GM12878 (cell line): Measurements from ENCODE around the gene POFUT2. TPM values are rescaled to one million over a fixed set of nuclear protein-coding genes. Genes with fewer than 3 reads are reported as not detected.

Source experiments
- ATAC-seq: fragments of 200-7000 bp; cut with Tn5 transposase; 3 replicates; pipeline ENCODE4 v1.9.1; 2020; ENCODE audit warnings: mild to moderate bottlenecking, moderate library complexity
- BruUV-seq: library from RNA; stranded (reverse); fragments of 400-500 nt; replicated peaks from 2 replicates; lab custom pipeline; 2021; lab: Mats Ljungman, UMichigan
- CTCF ChIA-PET: fragments of 300-600 bp; sonication (Branson Sonifier 250); formaldehyde crosslinking; extraction: SDS; loops from one replicate; lab custom pipeline; 2021; ENCODE audit warnings: inconsistent platforms; lab: Yijun Ruan, JAX
- POLR2A ChIA-PET: fragments of 350-600 bp; formaldehyde crosslinking; extraction: SDS; loops from one replicate; lab custom pipeline; 2021; ENCODE audit warnings: inconsistent platforms; lab: Charles Lee
- RAD21 ChIA-PET: fragments of 300-600 bp; sonication (Branson Sonifier 250); formaldehyde crosslinking; loops from one replicate; lab custom pipeline; 2023; ENCODE audit warnings: antibody characterized with exemption; ENCODE audit not compliant: unreplicated experiment; lab: Charles Lee
- SMC1A ChIA-PET: fragments of 300-600 bp; sonication (Branson Sonifier 250); formaldehyde crosslinking; loops from one replicate; lab custom pipeline; 2023; ENCODE audit not compliant: unreplicated experiment, uncharacterized antibody; lab: Charles Lee
- DNase-seq: peaks from one replicate; pipeline ENCODE4 v3.0.0-alpha.2; 2011; ENCODE audit warnings: low read depth, low spot score
- FAIRE-seq: peaks from 3 replicates; lab custom pipeline; 2011; peaks lifted over from hg19 to GRCh38; lab: Jason Lieb, UNC
- H2AFZ ChIP-seq: 2 replicates; pipeline ENCODE4 v1.6.0; 2011; ENCODE audit warnings: low read depth, low read length, control low read depth; ENCODE audit not compliant: control insufficient read depth
- H3K27ac ChIP-seq: 2 replicates; pipeline ENCODE4 v1.5.1; 2011; ENCODE audit warnings: control low read depth; ENCODE audit not compliant: control insufficient read depth, insufficient read depth
- H3K27me3 ChIP-seq, 2 experiments: replicated peaks in 1 of 2; 2 replicates each; pipeline versions ENCODE4 v1.6.0 to v1.6.1; 2011; ENCODE audit warnings: low read length in 1 of 2; ENCODE audit not compliant: control insufficient read depth in 2 of 2, insufficient read depth in 2 of 2
- H3K36me3 ChIP-seq, 2 experiments: 2 replicates each; pipeline ENCODE4 v1.5.1; 2011; ENCODE audit warnings: low read length in 1 of 2; ENCODE audit not compliant: control insufficient read depth in 2 of 2, insufficient read depth in 2 of 2
- H3K4me1 ChIP-seq: 2 replicates; pipeline ENCODE4 v1.6.1; 2011; ENCODE audit warnings: mild to moderate bottlenecking, low read length, moderate library complexity, mixed read lengths; ENCODE audit not compliant: control insufficient read depth, insufficient read depth
- H3K4me2 ChIP-seq: 2 replicates; pipeline ENCODE4 v1.6.0; 2011; ENCODE audit warnings: control low read depth; ENCODE audit not compliant: control insufficient read depth, insufficient read depth
- H3K4me3 ChIP-seq: fragments of 200-600 bp; sonication (generic); 2 replicates; pipeline ENCODE4 v1.5.1; 2016
- H3K79me2 ChIP-seq: 2 replicates; pipeline ENCODE4 v1.6.0; 2011; ENCODE audit warnings: low read length; ENCODE audit not compliant: control insufficient read depth, insufficient read depth
- H3K9ac ChIP-seq: 2 replicates; pipeline ENCODE4 v1.8.0; 2011; ENCODE audit warnings: low read length, control low read depth, mixed read lengths; ENCODE audit not compliant: control insufficient read depth, insufficient read depth
- H3K9me3 ChIP-seq: replicated peaks from 3 replicates; pipeline ENCODE4 v1.5.1; 2011; ENCODE audit warnings: mild to moderate bottlenecking, low read length; ENCODE audit not compliant: control insufficient read depth, insufficient read depth
- H4K20me1 ChIP-seq: 2 replicates; pipeline ENCODE4 v1.6.0; 2011; ENCODE audit not compliant: control insufficient read depth, insufficient read depth
- BHLHE40 ChIP-seq, 2 experiments: fragments of 450-650 bp in 1 of 2; IDR thresholded peaks; 2 replicates each; pipeline ENCODE4 v1.6.1; 2011 to 2017; ENCODE audit warnings: low read depth in 2 of 2, borderline replicate concordance in 1 of 2, improper control_type of control experiment in 1 of 2, low read length in 1 of 2, mild to moderate bottlenecking in 1 of 2
- E2F8 ChIP-seq: fragments of 450-650 bp; IDR thresholded peaks from 2 replicates; pipeline ENCODE4 v1.6.1; 2018; ENCODE audit warnings: mild to moderate bottlenecking, low read depth, moderate library complexity; ENCODE audit not compliant: partially characterized antibody
- IRF3 ChIP-seq: fragments of 450-650 bp; IDR thresholded peaks from 2 replicates; pipeline ENCODE4 v1.6.1; 2014; ENCODE audit warnings: mild to moderate bottlenecking
- MTA2 ChIP-seq: fragments of 450-650 bp; IDR thresholded peaks from 2 replicates; pipeline ENCODE4 v1.6.1; 2016; ENCODE audit warnings: low read depth, mild to moderate bottlenecking, moderate library complexity
- NFYB ChIP-seq: IDR thresholded peaks from 2 replicates; pipeline ENCODE4 v1.6.1; 2011; ENCODE audit warnings: low read depth, mild to moderate bottlenecking, low read length, improper control_type of control experiment, moderate library complexity; ENCODE audit not compliant: insufficient read depth
- PRDM15 ChIP-seq: fragments of 450-650 bp; formaldehyde crosslinking; IDR thresholded peaks from 2 replicates; pipeline ENCODE4 v1.4.0; 2020; ENCODE audit warnings: mild to moderate bottlenecking, moderate library complexity
- SPI1 ChIP-seq: IDR thresholded peaks from 2 replicates; pipeline ENCODE4 v1.6.1; 2011; ENCODE audit warnings: low read depth, mild to moderate bottlenecking, low read length, moderate library complexity, borderline replicate concordance; ENCODE audit not compliant: insufficient read depth
- USF2 ChIP-seq: IDR thresholded peaks from 2 replicates; pipeline ENCODE4 v1.6.1; 2011; ENCODE audit warnings: low read depth, low read length, improper control_type of control experiment, borderline replicate concordance
- ZNF384 ChIP-seq: IDR thresholded peaks from 2 replicates; pipeline ENCODE4 v1.6.1; 2012; ENCODE audit warnings: low read depth, mild to moderate bottlenecking, low read length, improper control_type of control experiment, borderline replicate concordance
- ZNF687 ChIP-seq: fragments of 450-650 bp; IDR thresholded peaks from 2 replicates; pipeline ENCODE4 v1.6.1; 2017; ENCODE audit warnings: mild to moderate bottlenecking, moderate library complexity
- WGBS: methylation state at CpG from one replicate; pipeline ENCODE4 v1.1.6; 2016; ENCODE audit warnings: low lambda C conversion rate; ENCODE audit not compliant: insufficient replicate concordance, insufficient coverage; ENCODE audit errors: missing lambda C conversion rate; 5-methylcytosine and 5-hydroxymethylcytosine counted together
- in situ Hi-C: fragments of 300-500 bp; cut with MboI; formaldehyde crosslinking; loops from 9 replicates; pipeline ENCODE4 v1.14.3; 2018; ENCODE audit warnings: mixed read lengths
- intact Hi-C: fragments of 100-400 bp; cut with micrococcal nuclease; formaldehyde crosslinking; loops from one replicate; pipeline ENCODE4 v1.14.2; 2022; ENCODE audit not compliant: unreplicated experiment
- polyA plus RNA-seq, 11 experiments: library from polyadenylated mRNA; depleted of rRNA in 4 of 11; unstranded in 6 of 11; stranded (reverse) in 5 of 11; fragments of >200 nt; fragmentation: Nextera tagmentation in 4 of 11; fragmentation: Illumina TruSeq in 1 of 11; extraction: Ambion mirVana in 4 of 11; extraction: Trizol in 1 of 11; gene quantifications; 1 replicate in 1 of 11; 2 replicates in 10 of 11; pipeline versions ENCODE4 v1.2.1 to v1.2.3, GENCODE V29; 2011 to 2016; ENCODE audit warnings: inconsistent platforms in 2 of 11, missing spikeins in 2 of 11, low read depth in 1 of 11
- total RNA-seq, 4 experiments: library from RNA; depleted of rRNA in 3 of 4; stranded (reverse); fragments of >200 nt in 3 of 4; fragmentation: Illumina TruSeq in 1 of 4; extraction: Trizol in 1 of 4; gene quantifications; 2 replicates each; pipeline versions ENCODE4 v1.2.1 to v1.2.3, GENCODE V29; 2013 to 2021

Gene POFUT2
- total and polyA plus RNA-seq, 10 of the 15 experiments (the other 5 are each of a cell fraction or from before 2014, with no cell fraction given) = 1.2 to 15.1 (median 6.8) TPM

- in situ Hi-C loops = loop anchor here (10.0 kb wide), 1 partner anchor 517 kb away; no protein-coding TSS in a partner anchor
- ATAC-seq (no peak), FAIRE-seq (no peak), DNase-seq (no peak)
- intact Hi-C loops = no loop called here
- Histone ChIP-seq H3K9me3 (no peaks in the 10 kb centered on the region), H4K20me1 (no peaks in the 10 kb centered on the region), H3K36me3 (no peaks in the 10 kb centered on the region), H3K9ac (no peak overlapping the region), H3K4me2 (no peak overlapping the region), H3K4me3 (no peak overlapping the region), H3K27ac (no peak overlapping the region), H3K27me3 (no peaks in the 10 kb centered on the region; a peak in 1 of 4 replicates), H3K4me1 (0 out of 2 replicates have a peak, but pooled peaks cover 3% of the 10 kb centered on the region), H2AFZ (no peak overlapping the region), H3K79me2 (no peaks in the 10 kb centered on the region)
- no TSS peak for BruUV-seq
- POLR2A ChIA-PET = no interaction called here
- CTCF ChIA-PET = interaction anchor here (1.7 to 2.1 kb wide), 2 partner anchors 157 to 160 kb away, joined by 4 to 9 read pairs; no protein-coding TSS in a partner anchor
- RAD21 ChIA-PET = no interaction called here
- WGBS = 65% methylated on average over 9 of the region's 9 CpGs
- SMC1A ChIA-PET = no interaction called here
- TF ChIP-seq SPI1 (no peak), NFYB (no peak), E2F8 (no peak), BHLHE40 (IDR thresholded peaks at IDR 0.05; ENCODE audit: borderline replicate concordance in 1 of 2, low read depth in 2 of 2, low read length in 1 of 2) (no peak), USF2 (no peak), MTA2 (no peak), PRDM15 (CRISPR knock-in tag) (no peak), ZNF384 (no peak), ZNF687 (no peak), IRF3 (no peak)
Observed at GRCh38 chr21:45297329-45297728, 9.6 kb upstream of the POFUT2 start.
